ENCODE results near the gene RUSC2.
"Not testable (repeated sequence)": the region's sequence is repeated elsewhere in the genome, so short reads cannot be mapped to it uniquely, and the experiment has no call there.

DNA sequence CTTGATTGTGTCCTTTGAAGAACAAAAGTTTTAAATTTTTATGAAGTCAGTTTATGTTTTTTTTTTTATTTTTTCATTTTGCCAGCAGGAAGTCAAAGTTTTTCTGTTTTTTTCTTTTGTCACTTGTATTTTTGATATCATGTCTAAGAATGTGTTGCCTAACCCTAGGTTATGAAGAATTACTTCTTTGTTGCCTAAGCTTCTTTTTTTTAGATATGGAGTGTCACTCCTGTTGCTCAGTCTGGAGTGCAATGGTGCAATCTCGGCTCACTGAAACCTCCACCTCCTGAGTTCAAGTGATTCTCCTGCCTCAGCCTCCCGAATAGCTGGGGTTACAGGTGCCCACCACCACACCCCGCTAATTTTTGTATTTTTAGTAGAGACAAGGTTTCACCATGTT is 45.0 kb downstream of the RUSC2 start:
- not testable (repeated sequence) for TF ChIP-seq POLR2A (IDR thresholded peaks at IDR 0.05; ENCODE audit: low read depth, low read length); CEBPB (IDR thresholded peaks at IDR 0.05; ENCODE audit: low read depth, low read length); NFE2L2 (IDR thresholded peaks at IDR 0.05; ENCODE audit: low read depth, low read length); RAD21 (IDR thresholded peaks at IDR 0.05; ENCODE audit: low read length); MAZ (IDR thresholded peaks at IDR 0.05; ENCODE audit: borderline replicate concordance, low read depth, low read length); MAFK (IDR thresholded peaks at IDR 0.05; ENCODE audit: low read depth, low read length); SMC3 (IDR thresholded peaks at IDR 0.05; ENCODE audit: low read depth, low read length); RCOR1 (IDR thresholded peaks at IDR 0.05; ENCODE audit: insufficient replicate concordance, low read length); CHD1 (IDR thresholded peaks at IDR 0.05; ENCODE audit: low read depth, low read length)
- TF ChIP-seq, protein P1, sequence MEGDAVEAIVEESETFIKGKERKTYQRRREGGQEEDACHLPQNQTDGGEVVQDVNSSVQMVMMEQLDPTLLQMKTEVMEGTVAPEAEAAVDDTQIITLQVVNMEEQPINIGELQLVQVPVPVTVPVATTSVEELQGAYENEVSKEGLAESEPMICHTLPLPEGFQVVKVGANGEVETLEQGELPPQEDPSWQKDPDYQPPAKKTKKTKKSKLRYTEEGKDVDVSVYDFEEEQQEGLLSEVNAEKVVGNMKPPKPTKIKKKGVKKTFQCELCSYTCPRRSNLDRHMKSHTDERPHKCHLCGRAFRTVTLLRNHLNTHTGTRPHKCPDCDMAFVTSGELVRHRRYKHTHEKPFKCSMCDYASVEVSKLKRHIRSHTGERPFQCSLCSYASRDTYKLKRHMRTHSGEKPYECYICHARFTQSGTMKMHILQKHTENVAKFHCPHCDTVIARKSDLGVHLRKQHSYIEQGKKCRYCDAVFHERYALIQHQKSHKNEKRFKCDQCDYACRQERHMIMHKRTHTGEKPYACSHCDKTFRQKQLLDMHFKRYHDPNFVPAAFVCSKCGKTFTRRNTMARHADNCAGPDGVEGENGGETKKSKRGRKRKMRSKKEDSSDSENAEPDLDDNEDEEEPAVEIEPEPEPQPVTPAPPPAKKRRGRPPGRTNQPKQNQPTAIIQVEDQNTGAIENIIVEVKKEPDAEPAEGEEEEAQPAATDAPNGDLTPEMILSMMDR (conservative IDR thresholded peaks at IDR 0.05; ENCODE audit: low read depth, low read length) = not testable (repeated sequence)
- TF ChIP-seq, protein P2, sequence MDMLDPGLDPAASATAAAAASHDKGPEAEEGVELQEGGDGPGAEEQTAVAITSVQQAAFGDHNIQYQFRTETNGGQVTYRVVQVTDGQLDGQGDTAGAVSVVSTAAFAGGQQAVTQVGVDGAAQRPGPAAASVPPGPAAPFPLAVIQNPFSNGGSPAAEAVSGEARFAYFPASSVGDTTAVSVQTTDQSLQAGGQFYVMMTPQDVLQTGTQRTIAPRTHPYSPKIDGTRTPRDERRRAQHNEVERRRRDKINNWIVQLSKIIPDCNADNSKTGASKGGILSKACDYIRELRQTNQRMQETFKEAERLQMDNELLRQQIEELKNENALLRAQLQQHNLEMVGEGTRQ (IDR thresholded peaks at IDR 0.05; ENCODE audit: low read depth, low read length) = not testable (repeated sequence)
- TF ChIP-seq, protein P3, sequence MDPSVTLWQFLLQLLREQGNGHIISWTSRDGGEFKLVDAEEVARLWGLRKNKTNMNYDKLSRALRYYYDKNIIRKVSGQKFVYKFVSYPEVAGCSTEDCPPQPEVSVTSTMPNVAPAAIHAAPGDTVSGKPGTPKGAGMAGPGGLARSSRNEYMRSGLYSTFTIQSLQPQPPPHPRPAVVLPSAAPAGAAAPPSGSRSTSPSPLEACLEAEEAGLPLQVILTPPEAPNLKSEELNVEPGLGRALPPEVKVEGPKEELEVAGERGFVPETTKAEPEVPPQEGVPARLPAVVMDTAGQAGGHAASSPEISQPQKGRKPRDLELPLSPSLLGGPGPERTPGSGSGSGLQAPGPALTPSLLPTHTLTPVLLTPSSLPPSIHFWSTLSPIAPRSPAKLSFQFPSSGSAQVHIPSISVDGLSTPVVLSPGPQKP (IDR thresholded peaks at IDR 0.05; ENCODE audit: borderline replicate concordance, low read depth, low read length) = not testable (repeated sequence)

Data from IMR-90 (cell line).